ENCODE results near the gene LRRC17.

Gene LRRC17

DNA sequence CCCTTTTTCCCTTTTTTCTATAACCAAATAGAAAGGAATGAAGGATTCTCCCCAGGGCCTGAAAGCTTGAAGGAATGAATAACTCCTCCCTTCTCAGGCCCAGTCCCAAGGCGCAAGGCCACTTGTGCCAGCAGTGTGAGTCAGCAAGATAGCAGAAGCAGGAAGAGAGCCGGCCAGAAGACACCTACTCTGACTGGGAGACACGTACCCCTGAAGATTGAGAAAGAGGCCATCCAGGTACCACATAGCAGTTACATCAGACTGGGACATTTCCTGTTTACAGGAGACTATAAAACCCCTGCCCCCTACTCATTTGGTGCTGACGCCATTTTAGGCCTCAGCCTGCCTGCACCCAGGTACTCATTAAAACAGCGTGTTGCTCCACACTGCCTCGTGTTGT lies 65.5 kb downstream of the LRRC17 start:
- H3K36me3 ChIP-seq = no peaks in the 10 kb centered on the region
- peak overlapping the region; percentile 97 for H3K27ac ChIP-seq
- H3K9me3 ChIP-seq = no peaks in the 10 kb centered on the region
- no peak overlapping the region for H3K4me3 ChIP-seq (ENCODE audit: low read depth in 1 of 2, low read length in 1 of 2)
- TF ChIP-seq, protein P1, sequence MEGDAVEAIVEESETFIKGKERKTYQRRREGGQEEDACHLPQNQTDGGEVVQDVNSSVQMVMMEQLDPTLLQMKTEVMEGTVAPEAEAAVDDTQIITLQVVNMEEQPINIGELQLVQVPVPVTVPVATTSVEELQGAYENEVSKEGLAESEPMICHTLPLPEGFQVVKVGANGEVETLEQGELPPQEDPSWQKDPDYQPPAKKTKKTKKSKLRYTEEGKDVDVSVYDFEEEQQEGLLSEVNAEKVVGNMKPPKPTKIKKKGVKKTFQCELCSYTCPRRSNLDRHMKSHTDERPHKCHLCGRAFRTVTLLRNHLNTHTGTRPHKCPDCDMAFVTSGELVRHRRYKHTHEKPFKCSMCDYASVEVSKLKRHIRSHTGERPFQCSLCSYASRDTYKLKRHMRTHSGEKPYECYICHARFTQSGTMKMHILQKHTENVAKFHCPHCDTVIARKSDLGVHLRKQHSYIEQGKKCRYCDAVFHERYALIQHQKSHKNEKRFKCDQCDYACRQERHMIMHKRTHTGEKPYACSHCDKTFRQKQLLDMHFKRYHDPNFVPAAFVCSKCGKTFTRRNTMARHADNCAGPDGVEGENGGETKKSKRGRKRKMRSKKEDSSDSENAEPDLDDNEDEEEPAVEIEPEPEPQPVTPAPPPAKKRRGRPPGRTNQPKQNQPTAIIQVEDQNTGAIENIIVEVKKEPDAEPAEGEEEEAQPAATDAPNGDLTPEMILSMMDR (IDR thresholded peaks at IDR 0.05) = no peak
- no peaks in the 10 kb centered on the region for H3K27me3 ChIP-seq
- peaks cover 33 to 57% of the 10 kb centered on the region in 2 experiments for H3K4me1 ChIP-seq (ENCODE audit: control insufficient read depth in 1 of 2, insufficient read depth in 1 of 2, low read depth in 1 of 2, low read length in 1 of 2)

- no peak overlapping the region for H3K4me3 ChIP-seq (ENCODE audit: low read depth in 1 of 2, low read length in 1 of 2)
- no peaks in the 10 kb centered on the region for H3K27me3 ChIP-seq
- H3K27ac ChIP-seq = peak overlapping the region; percentile 97
- H3K9me3 ChIP-seq = no peaks in the 10 kb centered on the region
- H3K4me1 ChIP-seq (ENCODE audit: control insufficient read depth in 1 of 2, insufficient read depth in 1 of 2, low read depth in 1 of 2, low read length in 1 of 2) = peaks cover 19 to 45% of the 10 kb centered on the region in 2 experiments
- no peaks in the 10 kb centered on the region for H3K36me3 ChIP-seq
- TF ChIP-seq, protein P1 (IDR thresholded peaks at IDR 0.05) = no peak
Observed at GRCh38 chr7:102979670-102980069, 66.9 kb downstream of the LRRC17 start.

- Histone ChIP-seq H3K36me3 (no peaks in the 10 kb centered on the region), H3K4me1 (ENCODE audit: control insufficient read depth in 1 of 2, insufficient read depth in 1 of 2, low read depth in 1 of 2, low read length in 1 of 2) (peaks cover 17 to 31% of the 10 kb centered on the region in 2 experiments), H3K4me3 (ENCODE audit: low read depth in 1 of 2, low read length in 1 of 2) (no peak overlapping the region), H3K9me3 (no peaks in the 10 kb centered on the region), H3K27ac (peak overlapping the region; percentile 21), H3K27me3 (no peaks in the 10 kb centered on the region)
- TF ChIP-seq, protein P1 (IDR thresholded peaks at IDR 0.05) = no peak
Observed at GRCh38 chr7:102981451-102981850, 68.7 kb downstream of the LRRC17 start.

DNA sequence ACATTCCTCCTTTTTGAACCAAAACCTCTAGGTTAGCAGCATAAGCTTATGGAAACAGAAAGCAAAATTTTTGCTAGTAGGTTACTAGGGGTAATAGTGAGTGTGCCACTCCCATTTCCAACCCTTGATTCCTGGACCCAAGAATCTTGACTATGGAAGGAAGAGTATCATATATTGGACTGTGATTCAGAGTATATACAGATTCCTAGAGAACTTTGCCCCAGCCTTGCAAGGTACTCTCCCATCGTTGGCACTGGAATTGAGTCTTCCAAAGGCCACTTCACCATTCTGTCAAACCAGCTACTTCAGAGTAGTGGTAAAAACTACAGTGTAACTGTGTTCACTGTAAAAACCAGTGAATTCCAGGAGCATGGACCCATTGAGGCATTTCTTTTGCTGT lies 69.4 kb downstream of the LRRC17 start:
- Histone ChIP-seq H3K36me3 (no peaks in the 10 kb centered on the region), H3K27ac (no peak overlapping the region), H3K4me1 (ENCODE audit: control insufficient read depth in 1 of 2, insufficient read depth in 1 of 2, low read depth in 1 of 2, low read length in 1 of 2) (peaks cover 17 to 23% of the 10 kb centered on the region in 2 experiments), H3K4me3 (ENCODE audit: low read depth in 1 of 2, low read length in 1 of 2) (no peak overlapping the region), H3K27me3 (no peaks in the 10 kb centered on the region), H3K9me3 (no peaks in the 10 kb centered on the region)
- TF ChIP-seq, protein P1 (IDR thresholded peaks at IDR 0.05) = no peak

GRCh38 chr7:102983602-102984001 lies 70.8 kb downstream of the LRRC17 start:
- TF ChIP-seq, protein P1 (IDR thresholded peaks at IDR 0.05) = no peak
- Histone ChIP-seq H3K9me3 (no peaks in the 10 kb centered on the region), H3K4me3 (ENCODE audit: low read depth in 1 of 2, low read length in 1 of 2) (no peak overlapping the region), H3K36me3 (no peaks in the 10 kb centered on the region), H3K27ac (no peak overlapping the region), H3K27me3 (no peaks in the 10 kb centered on the region), H3K4me1 (ENCODE audit: control insufficient read depth in 1 of 2, insufficient read depth in 1 of 2, low read depth in 1 of 2, low read length in 1 of 2) (peaks cover 9 to 10% of the 10 kb centered on the region in 2 experiments)

Data from neutrophil (primary cell).